Neural cell (in vitro differentiated cells): ENCODE data around the gene DZIP1.

Experiments used
- CTCF ChIP-seq: fragments of 450-650 bp; IDR thresholded peaks from 2 replicates; pipeline ENCODE4 v1.5.1; 2014; ENCODE audit warnings: antibody characterized with exemption, mild to moderate bottlenecking, moderate library complexity; ENCODE audit not compliant: poor library complexity, severe bottlenecking
- EP300 ChIP-seq: fragments of 450-650 bp; conservative IDR thresholded peaks from 2 replicates; pipeline ENCODE4 v1.6.1; 2014; ENCODE audit warnings: antibody characterized with exemption, mild to moderate bottlenecking, moderate library complexity; ENCODE audit not compliant: poor library complexity, severe bottlenecking
- POLR2AphosphoS5 ChIP-seq: IDR thresholded peaks from 2 replicates; pipeline ENCODE4 v1.6.1; 2012
- TAF1 ChIP-seq: IDR thresholded peaks from 2 replicates; pipeline ENCODE4 v1.6.1; 2012; ENCODE audit warnings: low read depth
- TF ChIP-seq, protein P1 (sequence below): IDR thresholded peaks from 2 replicates; pipeline ENCODE4 v1.6.1; 2012; ENCODE audit warnings: borderline replicate concordance

DNA sequence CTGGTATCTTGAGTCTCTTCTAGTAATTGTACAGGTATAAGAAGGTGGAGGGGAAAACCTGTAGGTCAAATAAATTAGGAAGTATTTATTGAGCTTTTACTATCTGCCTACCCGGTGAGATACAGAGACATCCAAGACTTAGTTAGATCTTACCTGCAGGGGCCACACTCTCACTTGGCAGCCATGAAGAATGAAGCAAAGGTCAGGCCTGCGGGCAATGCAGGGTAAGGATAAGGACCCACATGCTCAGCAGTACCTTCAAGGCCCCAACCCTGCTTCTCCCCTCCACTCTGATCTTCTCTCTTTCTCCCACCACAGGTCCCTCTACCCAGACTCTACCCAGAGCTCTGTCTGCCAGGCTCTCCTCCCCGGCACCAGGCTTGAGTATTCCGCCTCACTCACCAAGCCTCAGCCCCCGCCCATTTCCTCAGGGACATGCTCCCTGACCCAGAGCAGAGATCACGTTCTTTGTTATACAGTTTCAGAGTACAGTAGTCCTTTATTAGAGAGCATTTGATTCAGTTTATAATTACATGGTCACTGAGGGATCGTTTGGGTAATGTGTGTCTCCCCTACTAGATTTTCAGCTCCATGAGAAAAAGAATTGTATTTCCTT is 110.9 kb downstream of the DZIP1 start:
- no peak for TF ChIP-seq EP300
- no peak for TF ChIP-seq CTCF
- TF ChIP-seq, protein P1, sequence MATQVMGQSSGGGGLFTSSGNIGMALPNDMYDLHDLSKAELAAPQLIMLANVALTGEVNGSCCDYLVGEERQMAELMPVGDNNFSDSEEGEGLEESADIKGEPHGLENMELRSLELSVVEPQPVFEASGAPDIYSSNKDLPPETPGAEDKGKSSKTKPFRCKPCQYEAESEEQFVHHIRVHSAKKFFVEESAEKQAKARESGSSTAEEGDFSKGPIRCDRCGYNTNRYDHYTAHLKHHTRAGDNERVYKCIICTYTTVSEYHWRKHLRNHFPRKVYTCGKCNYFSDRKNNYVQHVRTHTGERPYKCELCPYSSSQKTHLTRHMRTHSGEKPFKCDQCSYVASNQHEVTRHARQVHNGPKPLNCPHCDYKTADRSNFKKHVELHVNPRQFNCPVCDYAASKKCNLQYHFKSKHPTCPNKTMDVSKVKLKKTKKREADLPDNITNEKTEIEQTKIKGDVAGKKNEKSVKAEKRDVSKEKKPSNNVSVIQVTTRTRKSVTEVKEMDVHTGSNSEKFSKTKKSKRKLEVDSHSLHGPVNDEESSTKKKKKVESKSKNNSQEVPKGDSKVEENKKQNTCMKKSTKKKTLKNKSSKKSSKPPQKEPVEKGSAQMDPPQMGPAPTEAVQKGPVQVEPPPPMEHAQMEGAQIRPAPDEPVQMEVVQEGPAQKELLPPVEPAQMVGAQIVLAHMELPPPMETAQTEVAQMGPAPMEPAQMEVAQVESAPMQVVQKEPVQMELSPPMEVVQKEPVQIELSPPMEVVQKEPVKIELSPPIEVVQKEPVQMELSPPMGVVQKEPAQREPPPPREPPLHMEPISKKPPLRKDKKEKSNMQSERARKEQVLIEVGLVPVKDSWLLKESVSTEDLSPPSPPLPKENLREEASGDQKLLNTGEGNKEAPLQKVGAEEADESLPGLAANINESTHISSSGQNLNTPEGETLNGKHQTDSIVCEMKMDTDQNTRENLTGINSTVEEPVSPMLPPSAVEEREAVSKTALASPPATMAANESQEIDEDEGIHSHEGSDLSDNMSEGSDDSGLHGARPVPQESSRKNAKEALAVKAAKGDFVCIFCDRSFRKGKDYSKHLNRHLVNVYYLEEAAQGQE, result no peak
- no peak for TF ChIP-seq POLR2AphosphoS5
- no peak for TF ChIP-seq TAF1
